Keratinocyte (primary cell): Measurements from ENCODE around the gene NAPB. TPM values are rescaled to one million over a fixed set of nuclear protein-coding genes. Genes with fewer than 3 reads are reported as not detected.

Source experiments
- DNase-seq: peaks from one replicate; pipeline ENCODE4 v3.0.0-alpha.2; 2011; ENCODE audit warnings: low read depth, missing footprints, low spot score
- FAIRE-seq: peaks from 2 replicates; lab custom pipeline; 2011; peaks lifted over from hg19 to GRCh38; lab: Jason Lieb, UNC
- H2AFZ ChIP-seq: 2 replicates; pipeline ENCODE4 v1.6.0; 2012; ENCODE audit warnings: low read length, control low read depth, inconsistent platforms; ENCODE audit not compliant: control insufficient read depth
- H3K27ac ChIP-seq: 2 replicates; pipeline ENCODE4 v1.5.1; 2011; ENCODE audit warnings: low read length; ENCODE audit not compliant: control insufficient read depth, insufficient read depth
- H3K27me3 ChIP-seq: 3 replicates; pipeline ENCODE4 v1.6.0; 2011; ENCODE audit warnings: low read length; ENCODE audit not compliant: control insufficient read depth, insufficient read depth; ENCODE audit errors: extremely low read depth
- H3K36me3 ChIP-seq, 2 experiments: 2 replicates in 1 of 2; 3 replicates in 1 of 2; pipeline ENCODE4 v1.5.1; 2011; ENCODE audit warnings: low read length in 2 of 2, mild to moderate bottlenecking in 1 of 2; ENCODE audit not compliant: control insufficient read depth in 2 of 2, insufficient read depth in 2 of 2; ENCODE audit errors: extremely low read depth in 1 of 2
- H3K4me1 ChIP-seq: 3 replicates; pipeline ENCODE4 v1.5.1; 2011; ENCODE audit warnings: low read length; ENCODE audit not compliant: control insufficient read depth, insufficient read depth; ENCODE audit errors: extremely low read depth
- H3K4me2 ChIP-seq: 3 replicates; pipeline ENCODE4 v1.6.0; 2011; ENCODE audit warnings: low read depth, low read length; ENCODE audit not compliant: control insufficient read depth, insufficient read depth; ENCODE audit errors: extremely low read depth
- H3K4me3 ChIP-seq, 3 experiments: fragments of 200-600 bp in 1 of 3; sonication (generic) in 1 of 3; 2 replicates in 2 of 3; 3 replicates in 1 of 3; pipeline ENCODE4 v1.5.1; 2011 to 2016; ENCODE audit warnings: low read length in 3 of 3, mild to moderate bottlenecking in 3 of 3, control low read depth in 2 of 3, inconsistent platforms in 1 of 3, low read depth in 1 of 3, mixed read lengths in 1 of 3, mixed run types in 1 of 3, moderate library complexity in 1 of 3; ENCODE audit not compliant: control insufficient read depth in 2 of 3, insufficient read depth in 2 of 3; ENCODE audit errors: extremely low read depth in 1 of 3
- H3K79me2 ChIP-seq: 2 replicates; pipeline ENCODE4 v1.6.0; 2012; ENCODE audit warnings: low read length; ENCODE audit not compliant: control insufficient read depth, insufficient read depth
- H3K9ac ChIP-seq: 3 replicates; pipeline ENCODE4 v1.6.0; 2011; ENCODE audit warnings: low read length; ENCODE audit not compliant: control insufficient read depth, insufficient read depth; ENCODE audit errors: extremely low read depth
- H3K9me1 ChIP-seq: 3 replicates; pipeline ENCODE4 v1.6.0; 2011; ENCODE audit warnings: low read length; ENCODE audit not compliant: control insufficient read depth, insufficient read depth; ENCODE audit errors: extremely low read depth
- H3K9me3 ChIP-seq: 2 replicates; pipeline ENCODE4 v1.5.1; 2012; ENCODE audit warnings: low read depth, low read length; ENCODE audit not compliant: control insufficient read depth
- H4K20me1 ChIP-seq: 3 replicates; pipeline ENCODE4 v1.6.0; 2011; ENCODE audit warnings: low read length; ENCODE audit not compliant: control insufficient read depth, insufficient read depth; ENCODE audit errors: extremely low read depth
- CTCF ChIP-seq, 3 experiments: IDR thresholded peaks in 1 of 3; conservative IDR thresholded peaks in 1 of 3; optimal IDR thresholded peaks in 1 of 3; 2 replicates in 2 of 3; 3 replicates in 1 of 3; pipeline versions ENCODE3 to v1.5.1; 2011; ENCODE audit warnings: low read length in 3 of 3, mild to moderate bottlenecking in 3 of 3, moderate library complexity in 2 of 3, control low read depth in 1 of 3, inconsistent platforms in 1 of 3; ENCODE audit not compliant: insufficient read depth in 2 of 3; ENCODE audit errors: extremely low read depth in 1 of 3
- EZH2 ChIP-seq: IDR thresholded peaks from one replicate; pipeline ENCODE4 v1.6.1; 2012; ENCODE audit warnings: inconsistent platforms, mild to moderate bottlenecking, low read length, moderate library complexity
- dilution Hi-C: fragments of 300-500 bp; cut with MboI; formaldehyde crosslinking; loops from one replicate; pipeline ENCODE4 v1.7.0; 2020; ENCODE audit warnings: low sequenced_read_pairs; ENCODE audit not compliant: extremely low pct_ligation_motif_present
- polyA plus RNA-seq, 5 experiments: library from polyadenylated mRNA; depleted of rRNA in 3 of 5; stranded (reverse) in 3 of 5; stranded (forward) in 1 of 5; unstranded in 1 of 5; fragments of >200 nt; gene quantifications; 1 replicate in 1 of 5; 2 replicates in 3 of 5; 3 replicates in 1 of 5; pipeline versions ENCODE4 v1.2.1 to v1.2.3, GENCODE V29; 2011 to 2012; ENCODE audit warnings: missing spikeins in 2 of 5, low read depth in 1 of 5, low replicate concordance in 1 of 5

NAPB gene
- polyA plus RNA-seq, 1 donor (not counting 4 experiments of a cell fraction or from before 2014, with no cell fraction given) = 11.6 TPM

DNA sequence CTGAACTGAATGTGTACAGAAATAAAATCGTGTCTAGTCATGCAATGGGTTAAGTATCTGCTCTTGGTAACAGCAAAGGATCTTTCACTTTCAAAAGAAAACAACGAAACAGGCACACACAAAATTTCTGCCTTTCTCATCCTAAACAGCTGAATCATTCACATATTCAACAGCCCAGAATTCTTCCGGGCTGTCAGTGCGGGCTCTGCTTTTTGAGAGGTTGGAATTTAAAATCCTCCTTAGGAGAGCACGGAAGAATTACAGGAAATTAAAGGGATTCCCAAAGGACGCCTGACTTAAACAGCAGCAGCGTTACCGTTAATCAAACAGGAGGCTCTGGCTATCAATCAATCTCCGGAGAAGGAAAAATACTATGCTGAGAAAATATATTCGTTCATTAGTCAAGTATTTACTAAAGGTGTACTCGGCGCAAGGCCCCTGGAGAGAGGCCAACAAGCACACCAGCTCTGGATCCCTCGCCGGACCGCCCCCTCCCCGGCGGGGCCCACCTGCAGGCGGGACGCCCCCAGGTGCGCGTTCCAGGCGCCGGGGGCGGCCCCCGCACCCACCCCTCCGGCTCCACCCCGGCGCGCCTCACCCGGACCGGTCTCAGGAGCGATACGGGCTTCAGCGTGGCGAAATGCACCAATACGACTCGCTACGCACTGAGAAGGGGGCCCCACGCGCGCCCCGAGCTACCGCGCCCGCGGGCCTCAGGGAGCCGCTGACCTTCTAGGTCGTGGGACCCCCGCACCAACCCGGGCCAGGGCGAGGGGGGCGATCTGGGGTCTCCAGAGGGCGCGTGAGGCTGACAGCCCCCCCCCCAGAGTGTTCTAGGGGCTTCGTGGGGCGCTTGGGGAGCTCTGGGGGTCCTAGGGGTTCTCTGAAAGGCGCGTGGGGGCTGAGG, 1.0 kb downstream of the NAPB start:
- Histone ChIP-seq H3K4me1 (peaks cover 16% of the 10 kb centered on the region), H4K20me1 (no peaks in the 10 kb centered on the region), H3K4me2 (peak overlapping the region; percentile 96), H3K9me3 (no peaks in the 10 kb centered on the region), H3K79me2 (peaks cover 53% of the 10 kb centered on the region), H3K27ac (peak overlapping the region; percentile 76), H3K36me3 (no peaks in the 10 kb centered on the region), H3K9me1 (no peaks in the 10 kb centered on the region), H2AFZ (peak overlapping the region; percentile 49), H3K27me3 (no peaks in the 10 kb centered on the region), H3K9ac (peak overlapping the region; percentile 92), H3K4me3 (peak overlapping the region; percentile 79 to 97 (median 83))
- DNase-seq (no peak), FAIRE-seq (no peak)
- dilution Hi-C loops = loop anchor here (25.0 kb wide), 1 partner anchor 192 kb away; the partner anchor contains the start of gene CST9
- TF ChIP-seq CTCF (optimal IDR thresholded peaks at IDR 0.05 in 1 of 3, IDR thresholded peaks at IDR 0.05 in 1 of 3, conservative IDR thresholded peaks at IDR 0.05 in 1 of 3; ENCODE audit: extremely low read depth in 1 of 3, insufficient read depth in 2 of 3, low read length in 3 of 3) (no peak), EZH2 (no peak)

DNA sequence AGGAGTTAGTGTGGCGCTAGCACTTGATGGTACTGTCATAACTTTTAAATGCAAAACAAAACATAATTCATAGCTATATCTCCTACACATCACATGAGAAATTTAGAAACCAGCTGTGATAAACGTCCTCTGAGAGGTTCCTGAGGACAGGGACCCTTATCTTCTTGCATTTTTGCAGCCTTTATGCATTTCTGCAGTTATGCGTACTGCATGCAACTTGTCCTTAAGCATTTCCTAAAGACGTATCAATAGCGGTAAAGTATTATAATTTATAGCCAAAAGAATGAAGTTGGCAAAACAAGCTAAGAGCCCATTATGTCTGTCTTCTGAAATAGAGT, 1.7 kb downstream of the NAPB start:
- H3K4me2 ChIP-seq = peak overlapping the region; percentile 96
- TF ChIP-seq EZH2 = no peak
- TF ChIP-seq CTCF (optimal IDR thresholded peaks at IDR 0.05 in 1 of 3, IDR thresholded peaks at IDR 0.05 in 1 of 3, conservative IDR thresholded peaks at IDR 0.05 in 1 of 3; ENCODE audit: extremely low read depth in 1 of 3, insufficient read depth in 2 of 3, low read length in 3 of 3) = no peak
- H3K27ac ChIP-seq = peak overlapping the region; percentile 76
- peak overlapping the region; percentile 49 for H2AFZ ChIP-seq
- H3K79me2 ChIP-seq = peaks cover 58% of the 10 kb centered on the region
- H3K9me3 ChIP-seq = no peaks in the 10 kb centered on the region
- no peaks in the 10 kb centered on the region for H3K9me1 ChIP-seq
- no peaks in the 10 kb centered on the region for H3K27me3 ChIP-seq
- peak overlapping the region; percentile 92 for H3K9ac ChIP-seq
- peak; percentile 48 for FAIRE-seq
- H3K4me1 ChIP-seq = peaks cover 16% of the 10 kb centered on the region
- H3K4me3 ChIP-seq = peak overlapping the region; percentile 79 to 97 (median 83)
- dilution Hi-C loops = loop anchor here (25.0 kb wide), 1 partner anchor 193 kb away; the partner anchor contains the start of gene CST9
- DNase-seq = no peak
- no peaks in the 10 kb centered on the region for H3K36me3 ChIP-seq
- H4K20me1 ChIP-seq = no peaks in the 10 kb centered on the region
